ENCODE results near the gene DPH2.

The DPH2 gene

GRCh38 chr1:44013949-44014348 is 44.1 kb downstream of the DPH2 start:
- TF ChIP-seq CTCF (IDR thresholded peaks at IDR 0.05; ENCODE audit: extremely low read depth, insufficient read depth, missing control alignments): no peak
- no peak for DNase-seq (ENCODE audit: low spot score)
- in situ Hi-C loops (cut with MboI; ENCODE audit: low pct_unique_long_range_greater_than_20kb, low sequenced_read_pairs, unreplicated experiment): no loop called here

GRCh38 chr1:44014365-44015104 is 44.7 kb downstream of the DPH2 start:
- DNase-seq (ENCODE audit: low spot score): no peak
- in situ Hi-C loops (cut with MboI; ENCODE audit: low pct_unique_long_range_greater_than_20kb, low sequenced_read_pairs, unreplicated experiment): no loop called here
- no peak for TF ChIP-seq CTCF (IDR thresholded peaks at IDR 0.05; ENCODE audit: extremely low read depth, insufficient read depth, missing control alignments)

- TF ChIP-seq CTCF (IDR thresholded peaks at IDR 0.05; ENCODE audit: extremely low read depth, insufficient read depth, missing control alignments): no peak
- DNase-seq (ENCODE audit: low spot score): no peak
- in situ Hi-C loops (cut with MboI; ENCODE audit: low pct_unique_long_range_greater_than_20kb, low sequenced_read_pairs, unreplicated experiment): no loop called here
Measured at GRCh38 chr1:44015206-44015605, 45.4 kb downstream of the DPH2 start.

- in situ Hi-C loops (cut with MboI; ENCODE audit: low pct_unique_long_range_greater_than_20kb, low sequenced_read_pairs, unreplicated experiment): no loop called here
- DNase-seq (ENCODE audit: low spot score): no peak
- no peak for TF ChIP-seq CTCF (IDR thresholded peaks at IDR 0.05; ENCODE audit: extremely low read depth, insufficient read depth, missing control alignments)
Measured at GRCh38 chr1:44016041-44016889, 46.5 kb downstream of the DPH2 start.

GRCh38 chr1:44016890-44017400 is 47.1 kb downstream of the DPH2 start:
- in situ Hi-C loops (cut with MboI; ENCODE audit: low pct_unique_long_range_greater_than_20kb, low sequenced_read_pairs, unreplicated experiment): no loop called here
- DNase-seq (ENCODE audit: low spot score): no peak
- no peak for TF ChIP-seq CTCF (IDR thresholded peaks at IDR 0.05; ENCODE audit: extremely low read depth, insufficient read depth, missing control alignments)

GRCh38 chr1:44019466-44019948 is 49.7 kb downstream of the DPH2 start:
- TF ChIP-seq CTCF (IDR thresholded peaks at IDR 0.05; ENCODE audit: extremely low read depth, insufficient read depth, missing control alignments): no peak
- in situ Hi-C loops (cut with MboI; ENCODE audit: low pct_unique_long_range_greater_than_20kb, low sequenced_read_pairs, unreplicated experiment): no loop called here
- no peak for DNase-seq (ENCODE audit: low spot score)

Data from GM13977 (cell line).